Cortex of kidney (tissue), 1 donor: ENCODE results near the gene CFAP61.

Source experiments
- DNase-seq: peaks from one replicate; lab custom pipeline; 2025; lab: John Stamatoyannopoulos, UW

CFAP61 gene

DNA sequence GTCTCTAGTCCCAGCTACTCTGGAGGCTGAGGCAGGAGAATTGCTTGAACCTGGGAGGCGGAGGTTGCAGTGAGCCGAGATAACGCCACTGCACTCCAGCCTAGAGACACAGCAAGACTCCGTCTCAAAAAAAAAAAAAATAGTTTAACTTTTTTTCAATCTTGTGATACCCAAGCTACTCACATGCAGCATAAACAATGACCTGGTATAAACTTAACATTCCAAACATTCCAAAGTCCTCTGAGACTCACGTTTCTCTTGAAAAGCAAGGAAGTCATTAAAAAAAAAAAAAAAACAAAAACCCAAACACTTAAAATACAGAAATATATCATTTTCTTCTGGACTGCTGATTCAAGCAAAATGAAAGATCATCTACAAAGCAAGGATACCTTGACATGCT, 14.4 kb upstream of the CFAP61 start:
- DNase-seq = no peak

DNA sequence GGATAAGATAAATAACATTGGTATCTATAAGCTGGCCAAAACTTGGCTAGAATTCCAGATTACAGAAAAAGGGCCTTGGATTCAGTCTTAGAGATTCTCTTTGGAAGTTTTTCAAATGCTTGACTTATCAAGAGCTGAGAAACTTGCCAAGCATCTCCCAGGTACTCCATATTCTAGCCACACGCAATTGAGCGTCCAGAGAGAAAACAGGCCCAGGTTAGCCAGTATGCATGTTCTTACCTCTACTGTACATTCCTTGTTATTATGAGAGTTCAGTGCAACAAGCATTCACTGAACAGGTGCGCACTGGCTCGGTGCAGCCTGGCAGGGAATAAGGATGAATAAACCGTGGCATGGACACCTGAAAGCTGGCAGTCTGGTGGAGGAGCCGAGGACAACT, 13.7 kb upstream of the CFAP61 start:
- no peak for DNase-seq

DNA sequence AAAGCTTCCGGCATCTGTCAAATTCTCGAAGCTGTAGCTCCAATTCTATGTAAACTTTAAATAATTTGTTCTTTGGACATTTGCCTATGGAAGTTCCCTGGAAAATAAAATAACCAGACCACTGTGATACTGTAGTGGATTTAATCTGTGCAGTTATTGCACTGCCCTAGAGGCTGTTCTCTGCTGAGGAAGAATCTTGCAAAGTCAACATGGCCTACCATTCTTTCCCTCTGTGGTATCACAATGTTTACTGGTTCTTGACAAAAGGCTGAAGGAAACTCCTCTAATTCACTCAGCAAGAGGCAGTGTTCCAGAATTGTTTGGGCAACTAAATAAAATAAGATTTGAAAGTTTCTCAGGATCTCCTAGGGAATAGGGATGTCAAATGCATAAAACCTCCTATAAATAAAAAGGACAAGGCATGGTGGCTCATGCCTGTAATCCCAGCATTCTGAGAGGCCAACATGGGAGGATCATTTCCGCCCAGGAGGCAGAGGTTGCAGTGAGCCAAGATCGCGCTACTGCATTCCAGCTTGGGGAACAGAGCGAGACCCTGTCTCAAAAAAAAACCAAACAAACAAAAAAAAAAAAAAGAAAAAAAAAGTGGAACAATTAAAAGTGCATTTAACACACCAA, 12.5 kb upstream of the CFAP61 start:
- DNase-seq = no peak

DNA sequence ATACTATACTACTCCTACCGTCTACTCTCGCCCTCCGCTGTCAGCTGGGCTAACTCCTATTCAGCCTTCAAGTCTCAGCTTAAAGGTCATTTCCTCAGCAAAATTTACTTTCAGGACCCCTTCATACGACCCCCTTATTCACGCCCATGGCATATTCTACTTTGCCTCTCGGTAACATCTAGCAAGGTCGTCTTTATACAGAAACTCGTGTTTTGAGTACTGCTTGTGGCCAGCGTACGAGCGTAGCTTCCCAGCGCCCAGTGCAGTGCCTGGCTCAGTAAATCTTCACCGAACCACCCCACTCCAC, 612 bp upstream of the CFAP61 start:
- DNase-seq = no peak

DNA sequence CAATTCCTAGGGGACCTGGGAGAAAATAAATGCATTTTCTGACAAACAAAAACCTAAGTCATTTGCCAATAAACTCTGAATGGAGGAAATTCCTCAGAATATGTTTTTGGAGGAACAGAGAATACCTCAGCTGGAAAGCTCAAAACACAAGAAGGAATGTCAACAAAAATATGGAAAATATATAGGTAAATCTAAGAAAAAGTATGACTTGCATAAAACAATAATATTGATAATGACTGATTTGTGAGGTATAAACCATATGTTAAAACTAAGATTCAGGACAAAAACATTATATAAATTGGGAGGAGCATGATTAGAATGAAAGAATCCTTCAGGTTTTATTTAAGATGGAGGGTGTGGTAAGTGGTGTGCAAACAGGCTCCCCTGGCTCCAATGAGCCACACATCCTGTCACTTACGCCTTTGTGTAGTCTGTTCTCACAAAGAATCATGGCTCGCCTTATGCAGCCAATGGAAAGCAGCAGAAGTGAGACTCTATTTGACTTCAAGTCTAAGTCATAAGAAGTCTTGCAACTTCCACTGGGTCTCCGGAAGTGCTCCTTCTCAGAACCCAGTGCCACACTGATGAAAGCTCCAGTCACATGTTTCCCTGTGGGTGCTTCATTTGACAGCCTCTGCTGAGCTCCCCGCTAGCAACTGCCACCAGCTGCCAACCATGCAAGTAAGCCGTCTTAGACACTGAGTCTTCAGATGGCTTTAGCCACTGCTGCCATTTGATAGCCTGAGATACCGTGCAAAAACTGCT, 8.1 kb downstream of the CFAP61 start:
- no peak for DNase-seq

DNA sequence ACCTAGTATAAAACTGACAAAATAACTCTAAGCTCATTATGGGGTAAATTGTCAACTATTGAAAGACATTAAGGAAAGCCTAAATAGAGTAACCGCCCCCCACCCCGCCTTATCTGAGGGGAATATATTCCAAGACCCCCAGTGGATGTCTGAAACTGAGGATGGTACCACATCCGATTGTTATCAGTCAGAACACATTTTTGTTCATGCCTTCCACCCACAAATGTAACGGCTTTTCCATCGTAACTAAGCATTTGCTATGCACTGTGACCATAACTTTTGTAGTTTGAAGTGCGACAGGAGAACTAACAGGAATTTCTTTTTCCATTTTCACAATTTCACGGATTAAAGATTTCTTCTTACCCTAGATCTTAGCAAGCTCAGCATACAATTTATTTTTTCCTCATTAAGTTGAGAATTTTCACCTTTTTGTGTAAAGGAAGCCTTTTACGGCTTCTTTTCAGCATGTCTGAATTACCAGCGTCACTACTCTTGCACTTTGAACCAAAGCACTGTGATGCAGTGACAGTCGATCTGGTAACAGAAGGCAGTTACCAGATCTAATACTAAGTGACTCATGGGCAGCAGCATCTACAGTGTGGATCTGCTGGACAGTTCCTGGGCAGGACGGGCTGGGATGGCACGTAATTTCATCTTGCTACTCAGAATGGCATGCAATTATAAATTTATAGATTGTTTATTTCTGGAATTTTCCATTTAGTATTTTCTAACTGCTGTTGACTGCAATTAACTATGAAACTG, 11.8 kb downstream of the CFAP61 start:
- no peak for DNase-seq

DNA sequence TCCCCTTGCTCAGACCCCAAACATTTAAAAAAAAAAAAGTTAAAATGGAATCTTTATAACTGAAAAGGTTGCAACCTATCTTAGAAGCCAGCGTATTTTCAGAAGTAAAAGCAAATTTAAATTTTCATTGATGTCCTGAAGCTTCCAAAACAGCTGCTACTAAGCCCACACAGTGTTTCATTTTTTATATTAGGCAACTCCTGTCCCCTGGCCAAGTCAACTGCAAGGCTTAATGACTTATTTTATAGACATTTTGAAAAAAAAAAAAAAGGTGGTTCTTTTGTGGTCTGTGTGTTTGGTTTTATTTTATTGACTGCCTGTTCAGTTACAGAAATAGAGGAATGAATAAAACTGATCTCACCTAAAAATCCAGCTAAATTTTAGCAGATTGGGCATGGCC, 13.0 kb downstream of the CFAP61 start:
- DNase-seq = no peak

DNA sequence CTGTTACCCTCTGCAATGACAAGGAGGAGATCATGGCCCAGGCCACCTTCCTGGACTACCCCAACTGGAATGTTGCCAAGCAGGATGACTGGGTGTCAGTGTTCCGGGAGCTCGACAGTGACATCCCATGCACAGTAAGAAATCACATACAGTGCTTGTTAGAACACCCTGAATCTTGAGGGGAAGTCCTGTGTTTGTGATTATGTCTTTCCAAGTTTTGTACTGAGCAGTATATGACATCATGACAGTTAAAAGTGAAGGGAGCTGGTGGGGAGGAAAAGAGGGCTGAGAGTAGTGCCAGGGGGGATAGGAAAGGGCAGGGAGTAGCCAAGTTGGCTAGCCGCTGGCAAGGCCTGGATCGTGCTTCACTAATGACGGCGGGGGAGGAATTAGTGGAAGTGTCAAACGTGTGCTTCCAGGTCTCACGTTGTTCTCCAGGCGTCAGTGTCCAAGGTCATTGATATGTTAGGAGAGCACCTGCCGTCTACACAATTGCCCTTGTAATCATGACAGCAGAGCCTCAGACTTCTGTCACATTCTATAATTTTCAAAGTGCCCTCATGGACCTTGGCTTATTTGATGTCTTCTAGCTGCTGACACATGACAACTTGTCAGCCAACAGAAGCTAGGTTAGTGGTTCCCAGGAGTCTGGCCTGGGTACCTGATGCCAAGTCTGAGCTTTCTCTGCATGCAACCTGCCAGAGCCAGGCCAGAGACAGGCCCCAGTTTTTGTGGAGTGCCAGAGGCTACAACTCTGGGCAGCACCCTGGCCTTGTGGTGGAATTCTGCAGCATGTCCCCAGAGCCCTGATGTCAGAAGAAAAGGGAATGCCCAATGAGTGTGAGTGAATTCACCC, 18.8 kb downstream of the CFAP61 start:
- DNase-seq = no peak

DNA sequence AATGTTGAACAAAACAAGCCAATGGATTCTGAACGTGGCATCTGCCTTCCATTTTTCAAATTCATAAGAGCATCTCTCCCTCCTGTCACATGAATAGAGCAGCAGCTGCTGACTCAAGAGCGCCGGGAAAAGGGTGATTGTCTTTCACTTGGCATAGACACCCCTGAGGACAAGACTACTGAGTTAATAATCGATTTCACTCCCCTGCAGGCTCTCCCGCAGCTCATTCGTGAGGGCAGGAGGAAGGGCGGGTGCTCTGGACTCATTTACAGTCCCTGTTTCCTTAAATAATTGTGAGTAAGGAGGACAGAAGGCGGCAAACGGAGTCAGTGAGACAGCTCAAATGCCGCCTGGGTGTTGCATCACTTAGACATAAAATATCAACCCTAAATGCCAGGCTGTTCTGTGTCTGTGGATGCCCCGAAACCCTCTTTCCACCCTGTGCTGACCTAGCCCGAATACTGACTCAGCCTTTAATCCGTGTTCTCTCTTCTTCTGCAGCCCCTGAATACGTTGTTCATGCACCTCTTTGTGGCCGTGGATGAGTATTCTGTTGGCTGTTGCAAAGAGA, 21.6 kb downstream of the CFAP61 start:
- no peak for DNase-seq

DNA sequence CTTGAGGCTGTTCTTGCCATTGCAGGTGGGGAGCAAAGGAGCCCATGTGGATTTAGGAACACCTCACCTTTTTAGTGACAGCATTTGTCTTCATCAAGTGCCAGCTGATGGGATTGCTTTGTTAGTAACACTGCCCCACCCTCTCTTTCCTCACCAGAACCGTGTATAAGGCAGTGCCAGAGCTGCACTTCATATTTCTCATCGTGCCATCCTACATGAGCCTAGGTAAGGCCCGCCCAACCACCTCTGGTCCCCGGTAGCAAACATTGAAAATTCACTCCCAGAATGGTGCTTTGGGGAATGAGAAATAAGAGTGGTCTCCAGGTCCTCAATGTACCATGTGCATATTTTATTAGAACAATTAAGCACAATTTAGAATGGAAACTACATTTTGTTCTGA, 22.7 kb downstream of the CFAP61 start:
- DNase-seq = no peak

DNA sequence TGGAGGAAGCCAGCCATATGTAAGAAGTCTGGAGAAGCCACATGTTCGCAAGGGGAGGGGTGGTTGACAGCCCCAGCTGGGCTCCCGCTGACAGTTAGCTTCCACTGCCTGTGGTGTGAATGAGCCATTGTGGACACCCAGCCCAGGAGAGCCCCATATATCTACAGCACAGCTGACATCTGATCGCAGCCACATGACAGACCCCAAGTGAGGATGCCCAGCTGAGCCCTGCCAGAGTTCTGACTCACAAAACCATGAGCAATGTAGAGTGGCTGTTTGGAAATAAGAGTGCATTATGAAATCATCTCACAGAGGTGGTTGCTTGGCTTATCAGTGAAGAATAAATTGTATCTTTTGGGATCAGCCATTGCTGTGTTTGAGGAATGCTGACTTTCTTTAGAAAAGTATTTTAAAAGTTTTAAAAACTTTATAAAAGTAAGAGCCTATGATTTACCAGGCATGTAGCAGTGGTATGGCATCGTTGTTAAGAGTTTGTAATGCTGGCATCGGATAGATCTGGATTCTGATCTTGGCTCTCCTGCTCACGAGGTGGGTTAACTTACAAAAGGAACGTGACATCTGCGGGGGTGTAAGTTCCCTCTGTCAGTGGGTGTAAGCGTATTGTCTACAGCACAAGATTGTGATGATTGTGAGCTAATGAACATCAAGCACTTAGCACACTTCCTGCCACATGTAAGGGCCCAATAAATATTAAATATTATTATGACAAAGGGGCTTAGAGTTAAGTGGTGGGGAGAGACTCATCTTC, 24.1 kb downstream of the CFAP61 start:
- no peak for DNase-seq

DNA sequence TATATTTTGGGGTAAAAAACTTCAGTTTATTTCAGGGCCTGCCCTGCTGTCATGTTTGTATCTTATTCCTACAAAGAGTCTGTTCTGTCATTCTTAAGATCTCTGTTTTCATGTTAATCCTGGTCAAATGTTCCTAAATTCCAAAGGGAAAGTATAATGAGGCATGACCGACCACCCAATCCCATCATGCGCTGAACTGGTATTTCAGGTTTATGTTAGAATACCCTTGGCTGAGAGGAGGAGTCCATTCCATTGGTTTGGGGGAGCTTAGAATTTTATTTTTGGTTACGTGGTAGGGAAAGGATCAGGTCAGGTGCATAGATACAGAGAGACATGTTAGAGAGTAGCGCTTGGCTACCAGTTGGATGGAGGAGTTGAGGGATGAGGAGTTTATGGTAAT, 25.7 kb downstream of the CFAP61 start:
- DNase-seq = no peak

DNA sequence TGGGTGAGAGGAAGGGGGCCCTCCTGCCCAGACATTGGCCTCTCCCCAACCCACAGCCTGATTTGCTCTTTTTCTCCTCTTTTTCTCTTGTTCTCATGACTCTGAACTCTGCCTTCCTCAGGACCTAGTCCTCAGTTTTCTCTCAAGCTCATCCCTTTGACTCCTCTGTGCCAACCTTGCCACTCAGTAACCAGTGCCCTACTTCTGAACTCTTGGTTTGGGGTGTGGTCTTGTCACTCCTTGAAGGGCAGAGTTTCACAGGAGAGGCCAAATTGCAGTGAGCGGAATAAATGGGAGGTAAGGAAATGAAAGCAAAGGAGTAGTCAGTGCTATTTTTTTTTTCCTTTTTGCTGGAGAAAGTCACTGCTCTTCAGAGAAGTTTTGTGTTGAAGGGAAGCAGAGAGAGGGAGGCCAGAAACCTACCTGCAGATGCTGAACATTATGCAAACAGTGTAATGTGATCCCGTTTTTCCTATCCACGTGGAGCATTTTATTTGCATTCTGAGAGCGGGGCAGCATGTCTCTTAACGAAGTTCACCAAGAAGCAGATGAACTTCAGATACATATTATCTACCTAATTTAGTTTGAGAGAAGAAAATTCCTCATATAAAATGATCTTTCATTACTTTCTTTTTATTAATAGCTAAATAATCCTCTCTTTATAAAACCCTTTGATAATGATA, 26.9 kb downstream of the CFAP61 start:
- no peak for DNase-seq

DNA sequence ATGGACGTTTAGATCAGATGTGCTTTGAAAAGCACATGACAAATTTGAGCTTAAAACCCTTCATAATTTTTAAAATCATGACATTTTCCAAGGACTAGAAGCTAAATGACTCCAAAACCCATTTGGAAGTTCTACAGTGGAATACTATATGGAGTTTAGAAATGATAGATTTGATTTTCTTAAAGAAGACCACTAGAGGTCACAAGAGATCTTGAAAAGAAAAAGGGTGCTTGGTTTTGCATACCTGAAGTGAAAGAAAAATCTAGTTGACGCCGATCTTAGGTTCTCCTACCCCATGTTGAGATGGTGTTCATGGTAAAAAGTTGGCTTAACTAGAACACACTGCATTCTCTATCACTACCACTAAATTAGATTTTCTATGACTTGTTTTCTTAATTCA, 31.5 kb downstream of the CFAP61 start:
- no peak for DNase-seq

DNA sequence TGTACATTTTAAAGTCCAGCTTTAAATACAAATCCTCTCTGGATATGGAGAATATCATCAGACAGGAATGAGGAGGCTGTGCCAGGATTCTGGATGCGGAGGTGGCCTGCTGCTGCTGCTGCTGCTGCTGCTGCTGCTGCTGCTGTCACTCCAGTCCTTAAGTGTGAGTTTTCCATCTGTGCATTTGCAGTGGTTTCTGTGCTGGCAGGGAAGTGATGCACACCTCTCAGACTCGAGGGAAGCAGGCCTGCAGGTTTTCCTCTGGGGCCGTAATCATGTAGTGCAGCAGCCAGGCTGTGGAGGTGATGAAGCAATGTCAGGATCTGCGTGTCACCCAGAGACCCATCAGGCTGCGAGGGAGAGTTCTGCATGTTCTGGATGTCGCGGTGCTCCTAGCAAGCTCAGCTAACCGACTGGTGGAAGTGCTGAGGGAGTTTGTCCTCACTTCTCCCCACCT, 32.0 kb downstream of the CFAP61 start:
- no peak for DNase-seq

DNA sequence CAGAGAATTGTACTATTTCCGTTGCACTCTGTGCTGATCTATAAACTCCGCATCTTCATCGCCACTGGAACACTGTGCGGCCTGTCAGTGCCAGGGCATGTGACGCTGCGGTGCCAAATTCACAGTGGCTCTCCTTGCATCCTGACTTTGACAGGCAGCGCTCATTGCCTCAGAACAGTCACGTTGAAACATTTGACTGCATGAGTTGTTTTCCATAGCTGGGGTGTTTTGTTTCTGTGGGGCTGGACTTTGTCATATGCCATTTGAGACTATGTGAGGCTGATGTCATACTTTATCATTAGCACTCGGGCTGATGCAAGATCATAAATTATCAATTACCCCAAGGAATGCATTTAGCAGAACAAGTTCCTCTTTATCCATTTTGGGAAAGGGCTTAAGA, 32.7 kb downstream of the CFAP61 start:
- DNase-seq = no peak

DNA sequence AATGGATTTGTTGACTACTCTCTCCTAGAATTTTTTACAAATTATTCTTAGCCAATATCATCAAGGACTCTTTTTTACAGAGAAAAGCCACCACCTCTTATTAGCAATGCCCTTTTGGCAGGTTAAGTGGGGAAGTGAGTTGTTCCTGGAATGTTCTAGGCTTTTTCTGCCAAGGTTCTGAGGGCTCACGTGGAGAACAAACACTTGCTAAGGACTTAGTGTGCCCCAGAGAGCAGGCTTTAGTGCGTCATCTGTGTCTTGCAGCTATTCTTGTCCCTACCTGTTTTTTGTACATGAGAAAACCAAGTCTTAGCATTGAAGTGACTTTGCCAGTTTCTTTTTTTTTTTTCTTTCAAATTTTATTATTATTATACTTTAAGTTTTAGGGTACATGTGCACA, 33.5 kb downstream of the CFAP61 start:
- DNase-seq = no peak

DNA sequence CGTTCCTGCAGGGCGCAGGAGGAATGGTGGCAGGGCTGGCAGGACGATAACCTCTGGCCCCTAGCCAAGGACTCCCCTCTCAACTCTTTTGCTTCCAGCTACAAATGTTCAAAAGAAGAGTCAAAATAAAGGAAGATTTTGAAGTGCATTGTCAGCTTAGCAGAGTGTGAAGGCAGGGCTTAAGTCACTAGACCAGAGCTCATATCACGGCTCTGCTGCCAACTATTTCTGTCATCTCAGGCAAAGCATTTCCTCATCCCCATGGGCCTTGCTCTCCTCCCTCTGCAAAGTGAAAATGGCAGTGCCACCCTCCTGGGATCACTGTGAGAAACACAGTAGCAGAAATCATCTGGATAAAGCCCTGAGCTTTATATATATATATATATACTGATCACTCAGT, 36.7 kb downstream of the CFAP61 start:
- no peak for DNase-seq

DNA sequence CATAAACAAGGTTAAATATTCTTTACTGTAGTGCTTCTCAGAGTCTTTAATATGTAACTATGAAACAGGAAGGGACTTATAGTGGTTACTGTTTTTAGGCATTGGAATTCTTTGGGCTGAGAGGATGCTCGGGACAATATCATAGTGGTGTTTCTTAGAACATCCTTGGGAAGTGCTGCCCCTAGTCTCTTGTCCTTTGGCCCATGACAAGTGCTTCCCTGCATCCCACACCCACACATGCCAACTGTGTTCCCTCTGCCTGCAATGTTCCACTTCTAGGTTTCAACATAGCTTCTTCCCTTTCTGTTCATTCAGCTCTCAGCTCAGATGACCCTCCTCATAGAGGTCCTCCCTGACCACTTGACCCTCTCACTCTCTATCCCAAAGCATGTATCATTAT, 37.6 kb downstream of the CFAP61 start:
- DNase-seq = no peak

DNA sequence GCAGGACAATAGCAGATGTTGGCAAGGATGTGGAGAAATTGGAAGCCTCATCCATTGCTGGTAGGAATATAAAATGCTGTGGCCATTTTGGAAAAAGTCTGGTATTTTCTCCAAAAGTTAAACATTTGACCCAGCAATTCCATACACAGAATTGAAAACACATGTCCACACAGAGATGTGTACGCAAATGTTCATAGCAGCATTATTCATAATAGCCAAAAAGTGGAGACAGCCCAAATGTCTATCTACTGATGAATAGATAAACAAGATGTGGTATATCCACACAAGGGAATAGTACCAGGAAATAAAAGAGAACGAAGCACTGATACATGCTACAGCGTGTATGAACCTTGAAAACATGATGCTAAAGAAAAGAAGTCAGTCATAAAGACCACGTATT, 40.5 kb downstream of the CFAP61 start:
- no peak for DNase-seq

DNA sequence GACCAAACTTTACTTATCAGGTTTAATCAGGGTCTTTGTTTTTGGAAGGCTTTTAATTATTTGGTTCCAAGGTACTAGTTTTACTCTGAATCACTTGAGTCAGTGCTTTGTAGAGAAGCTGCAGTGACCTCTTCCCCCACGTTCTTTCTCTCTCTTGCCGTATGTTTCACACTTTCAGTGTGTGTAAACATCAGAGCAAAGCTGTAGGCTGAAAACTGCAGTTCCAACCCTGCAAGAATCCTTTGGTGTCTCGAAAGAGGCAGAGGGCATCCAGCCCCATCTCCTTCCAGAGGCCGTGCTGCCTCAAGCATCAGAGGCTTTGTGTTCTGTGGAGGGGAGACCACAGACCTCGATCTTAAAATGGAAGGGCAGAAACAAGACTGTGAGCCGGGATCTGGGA, 42.1 kb downstream of the CFAP61 start:
- DNase-seq = no peak
